OCI-LY7 (cell line): Measurements from ENCODE around the gene C1orf185.

ENCODE experiments used
- EZH2phosphoT487 ChIP-seq: fragments of 200-600 bp; sonication (generic); IDR thresholded peaks from 2 replicates; pipeline ENCODE4 v1.6.1; 2018; ENCODE audit warnings: low read depth, borderline replicate concordance, mild to moderate bottlenecking, mixed run types, antibody characterized with exemption, low read length, moderate library complexity, mixed read lengths
- TF ChIP-seq, protein P1 (sequence below): fragments of 200-600 bp; sonication (generic); conservative IDR thresholded peaks from 2 replicates; pipeline ENCODE4 v1.5.1; 2014; ENCODE audit warnings: mild to moderate bottlenecking, antibody characterized with exemption, low read length, moderate library complexity, mixed read lengths

DNA sequence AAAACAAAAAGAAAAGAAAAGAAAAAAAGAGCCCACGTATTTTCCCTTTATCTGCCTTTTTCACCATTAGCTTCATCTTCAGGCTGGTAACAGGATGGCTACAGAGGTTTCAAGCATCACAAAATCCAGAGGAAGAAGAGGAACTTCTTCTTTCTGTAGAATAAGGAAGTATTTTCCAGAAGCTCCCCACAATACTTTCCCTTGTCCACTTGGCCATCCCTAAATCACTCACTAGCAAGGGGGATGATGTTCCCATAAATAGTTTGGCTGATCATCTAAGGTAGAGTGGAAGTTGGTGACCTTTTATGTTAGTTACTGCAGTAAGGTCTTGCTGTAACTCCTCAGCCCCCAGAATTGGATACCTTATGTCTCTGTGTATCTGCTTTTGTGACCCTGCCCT lies 88.9 kb downstream of the C1orf185 start:
- TF ChIP-seq, protein P1, sequence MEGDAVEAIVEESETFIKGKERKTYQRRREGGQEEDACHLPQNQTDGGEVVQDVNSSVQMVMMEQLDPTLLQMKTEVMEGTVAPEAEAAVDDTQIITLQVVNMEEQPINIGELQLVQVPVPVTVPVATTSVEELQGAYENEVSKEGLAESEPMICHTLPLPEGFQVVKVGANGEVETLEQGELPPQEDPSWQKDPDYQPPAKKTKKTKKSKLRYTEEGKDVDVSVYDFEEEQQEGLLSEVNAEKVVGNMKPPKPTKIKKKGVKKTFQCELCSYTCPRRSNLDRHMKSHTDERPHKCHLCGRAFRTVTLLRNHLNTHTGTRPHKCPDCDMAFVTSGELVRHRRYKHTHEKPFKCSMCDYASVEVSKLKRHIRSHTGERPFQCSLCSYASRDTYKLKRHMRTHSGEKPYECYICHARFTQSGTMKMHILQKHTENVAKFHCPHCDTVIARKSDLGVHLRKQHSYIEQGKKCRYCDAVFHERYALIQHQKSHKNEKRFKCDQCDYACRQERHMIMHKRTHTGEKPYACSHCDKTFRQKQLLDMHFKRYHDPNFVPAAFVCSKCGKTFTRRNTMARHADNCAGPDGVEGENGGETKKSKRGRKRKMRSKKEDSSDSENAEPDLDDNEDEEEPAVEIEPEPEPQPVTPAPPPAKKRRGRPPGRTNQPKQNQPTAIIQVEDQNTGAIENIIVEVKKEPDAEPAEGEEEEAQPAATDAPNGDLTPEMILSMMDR, result no peak
- no peak for TF ChIP-seq EZH2phosphoT487
